Neural progenitor cell (in vitro differentiated cells): ENCODE measurements around the gene SMG7.

ENCODE experiments used
- CTCF ChIP-seq: fragments of 200-600 bp; sonication (generic); IDR thresholded peaks from 2 replicates; pipeline ENCODE4 v1.5.1; 2017; ENCODE audit warnings: antibody characterized with exemption, mild to moderate bottlenecking
- EZH2 ChIP-seq: fragments of 200-600 bp; sonication (generic); IDR thresholded peaks from 2 replicates; pipeline ENCODE4 v1.6.1; 2017; ENCODE audit warnings: antibody characterized with exemption, mild to moderate bottlenecking, moderate library complexity
- EZH2phosphoT487 ChIP-seq: fragments of 200-600 bp; sonication (generic); IDR thresholded peaks from 2 replicates; pipeline ENCODE4 v1.6.1; 2017; ENCODE audit warnings: antibody characterized with exemption

GRCh38 chr1:183431840-183432547 lies 40.3 kb upstream of the SMG7 start:
- TF ChIP-seq CTCF (no peak), EZH2 (no peak), EZH2phosphoT487 (no peak)
